Peyer's patch (tissue), 4 donors: Measurements from ENCODE around the gene TEC. TPM values are rescaled to one million over a fixed set of nuclear protein-coding genes. Genes with fewer than 3 reads are reported as not detected.

Source experiments
- DNase-seq, 3 donors: peaks; one replicate each; pipeline ENCODE4 v3.0.0-alpha.2; 2017 to 2019
- H3K27ac ChIP-seq, 4 donors: fragments of 200-600 bp; sonication (generic); one replicate each; pipeline ENCODE4 v1.5.1; 2016 to 2019
- H3K27me3 ChIP-seq, 2 donors: fragments of 200-600 bp; sonication (generic); one replicate each; pipeline ENCODE4 v1.5.1; 2019
- H3K36me3 ChIP-seq, 3 donors: fragments of 200-600 bp; sonication (generic); one replicate each; pipeline ENCODE4 v1.5.1; 2016 to 2019
- H3K4me1 ChIP-seq, 4 donors: fragments of 200-600 bp; sonication (generic); one replicate each; pipeline ENCODE4 v1.5.1; 2016 to 2019
- H3K4me3 ChIP-seq, 4 donors: fragments of 200-600 bp; sonication (generic); 1 replicate in 3 of 4; 2 replicates in 1 of 4; pipeline ENCODE4 v1.5.1; 2016 to 2019; ENCODE audit warnings: mild to moderate bottlenecking in 1 of 4
- H3K9me3 ChIP-seq, 4 donors: fragments of 200-600 bp; sonication (generic); one replicate each; pipeline ENCODE4 v1.5.1; 2016 to 2019; ENCODE audit warnings: mild to moderate bottlenecking in 1 of 4
- POLR2A ChIP-seq, 2 donors: fragments of 450-650 bp; IDR thresholded peaks; one replicate each; pipeline ENCODE4 v1.5.1; 2017; ENCODE audit warnings: antibody characterized with exemption in 2 of 2, mild to moderate bottlenecking in 2 of 2, moderate library complexity in 2 of 2
- total RNA-seq, 4 donors: library from RNA; depleted of rRNA; stranded (reverse); fragments of >200 nt; gene quantifications; one replicate each; pipeline ENCODE4 v1.1.0, GENCODE V29; 2016
- TF ChIP-seq, protein P1 (sequence below), 6 experiments: fragments of 450-650 bp in 4 of 6; fragments of 200-600 bp in 2 of 6; sonication (generic) in 1 of 6; IDR thresholded peaks; one replicate each; pipeline ENCODE4 v1.5.1; 2017 to 2019; ENCODE audit warnings: antibody characterized with exemption in 6 of 6, mild to moderate bottlenecking in 3 of 6, moderate library complexity in 1 of 6

The TEC gene
- total RNA-seq, 4 donors from 2014 or later = 5.3 to 13.0 (median 10.2) TPM

- DNase-seq = no peak
- Histone ChIP-seq H3K4me3 (no peak overlapping the region), H3K27me3 (no peaks in the 10 kb centered on the region), H3K9me3 (no peaks in the 10 kb centered on the region), H3K27ac (no peak overlapping the region), H3K4me1 (peaks cover 0 to 12% (median 0%) of the 10 kb centered on the region in 4 donors), H3K36me3 (no peaks in the 10 kb centered on the region)
- TF ChIP-seq, protein P1, sequence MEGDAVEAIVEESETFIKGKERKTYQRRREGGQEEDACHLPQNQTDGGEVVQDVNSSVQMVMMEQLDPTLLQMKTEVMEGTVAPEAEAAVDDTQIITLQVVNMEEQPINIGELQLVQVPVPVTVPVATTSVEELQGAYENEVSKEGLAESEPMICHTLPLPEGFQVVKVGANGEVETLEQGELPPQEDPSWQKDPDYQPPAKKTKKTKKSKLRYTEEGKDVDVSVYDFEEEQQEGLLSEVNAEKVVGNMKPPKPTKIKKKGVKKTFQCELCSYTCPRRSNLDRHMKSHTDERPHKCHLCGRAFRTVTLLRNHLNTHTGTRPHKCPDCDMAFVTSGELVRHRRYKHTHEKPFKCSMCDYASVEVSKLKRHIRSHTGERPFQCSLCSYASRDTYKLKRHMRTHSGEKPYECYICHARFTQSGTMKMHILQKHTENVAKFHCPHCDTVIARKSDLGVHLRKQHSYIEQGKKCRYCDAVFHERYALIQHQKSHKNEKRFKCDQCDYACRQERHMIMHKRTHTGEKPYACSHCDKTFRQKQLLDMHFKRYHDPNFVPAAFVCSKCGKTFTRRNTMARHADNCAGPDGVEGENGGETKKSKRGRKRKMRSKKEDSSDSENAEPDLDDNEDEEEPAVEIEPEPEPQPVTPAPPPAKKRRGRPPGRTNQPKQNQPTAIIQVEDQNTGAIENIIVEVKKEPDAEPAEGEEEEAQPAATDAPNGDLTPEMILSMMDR (IDR thresholded peaks at IDR 0.05) = no peak
- TF ChIP-seq POLR2A (IDR thresholded peaks at IDR 0.05) = no peak
These were observed 75.6 kb downstream of the TEC start for GRCh38 chr4:48193921-48194468.

- Histone ChIP-seq H3K27ac (no peak overlapping the region), H3K27me3 (no peaks in the 10 kb centered on the region), H3K36me3 (no peaks in the 10 kb centered on the region), H3K4me3 (no peak overlapping the region), H3K4me1 (peaks cover 0 to 12% (median 0%) of the 10 kb centered on the region in 4 donors), H3K9me3 (no peaks in the 10 kb centered on the region)
- DNase-seq = no peak
- TF ChIP-seq, protein P1 (IDR thresholded peaks at IDR 0.05) = no peak
- no peak for TF ChIP-seq POLR2A (IDR thresholded peaks at IDR 0.05)
These were observed 76.4 kb downstream of the TEC start for GRCh38 chr4:48193096-48193836.

DNA sequence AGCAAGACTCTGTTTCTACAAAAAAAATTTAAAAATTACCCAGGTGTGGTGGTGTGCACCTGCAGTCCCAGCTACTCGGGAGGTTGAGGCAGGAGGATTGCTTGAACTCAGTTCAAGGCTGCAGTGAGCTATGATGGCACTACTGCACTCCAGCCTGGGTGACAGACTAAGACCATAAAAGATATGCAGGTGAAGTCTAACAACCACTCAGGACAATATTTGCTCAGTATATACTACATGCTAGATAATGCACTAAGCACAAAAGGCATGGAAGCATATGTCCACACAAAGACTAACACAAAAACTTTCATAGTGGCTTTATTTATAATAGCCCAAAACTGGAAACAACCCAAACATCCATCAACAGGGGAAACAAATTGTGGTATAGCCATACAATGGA is 77.9 kb downstream of the TEC start:
- no peaks in the 10 kb centered on the region for H3K36me3 ChIP-seq
- no peak for TF ChIP-seq POLR2A (IDR thresholded peaks at IDR 0.05)
- TF ChIP-seq, protein P1 (IDR thresholded peaks at IDR 0.05) = no peak
- DNase-seq = no peak

GRCh38 chr4:48190839-48191238 is 78.8 kb downstream of the TEC start:
- Histone ChIP-seq H3K9me3 (no peaks in the 10 kb centered on the region), H3K4me1 (peaks cover 0 to 10% (median 0%) of the 10 kb centered on the region in 4 donors), H3K27me3 (no peaks in the 10 kb centered on the region), H3K36me3 (no peaks in the 10 kb centered on the region), H3K4me3 (no peak overlapping the region), H3K27ac (no peak overlapping the region)
- DNase-seq = no peak
- TF ChIP-seq, protein P1 (IDR thresholded peaks at IDR 0.05) = no peak
- no peak for TF ChIP-seq POLR2A (IDR thresholded peaks at IDR 0.05)

More for the DNA sequence above, 77.9 kb downstream of the TEC start:
- H3K9me3 ChIP-seq = no peaks in the 10 kb centered on the region
- H3K4me1 ChIP-seq = peaks cover 0 to 12% (median 0%) of the 10 kb centered on the region in 4 donors
- H3K27me3 ChIP-seq = no peaks in the 10 kb centered on the region
- no peak overlapping the region for H3K4me3 ChIP-seq
- no peak overlapping the region for H3K27ac ChIP-seq

DNA sequence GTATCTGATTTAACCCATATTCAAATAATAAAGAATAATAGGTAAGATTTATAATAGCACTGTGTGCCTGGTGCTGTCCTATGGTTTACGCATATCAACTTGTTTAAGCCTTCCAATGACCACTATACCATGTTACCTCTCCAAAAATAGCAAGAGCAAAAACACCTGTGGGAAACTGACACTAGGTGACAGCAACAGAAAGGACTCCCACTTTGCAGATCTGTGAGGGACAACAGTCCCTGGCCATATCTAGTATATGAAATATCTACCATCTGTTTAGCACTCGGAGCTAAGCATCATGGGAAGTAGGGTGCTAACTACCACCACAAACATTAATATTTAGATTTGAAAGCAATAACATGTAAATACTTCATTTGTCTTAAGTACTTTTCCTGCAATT is 79.9 kb downstream of the TEC start:
- Histone ChIP-seq H3K4me1 (no peaks in the 10 kb centered on the region), H3K4me3 (no peak overlapping the region), H3K36me3 (no peaks in the 10 kb centered on the region), H3K27me3 (no peaks in the 10 kb centered on the region), H3K27ac (no peak overlapping the region), H3K9me3 (no peaks in the 10 kb centered on the region)
- DNase-seq = no peak
- TF ChIP-seq, protein P1 (IDR thresholded peaks at IDR 0.05) = peak in 1 of 6 experiments; percentile 12
- no peak for TF ChIP-seq POLR2A (IDR thresholded peaks at IDR 0.05)
